Activated T-cell treated with anti-CD3 and anti-CD28 coated beads, Interleukin-2, amount 50 U/mL, for 1 hour (primary cell): ENCODE results near the gene CSNK1G3.

ENCODE experiments used
- DNase-seq: peaks from one replicate; pipeline ENCODE4 v3.0.0-alpha.2; 2020

The CSNK1G3 gene

DNA sequence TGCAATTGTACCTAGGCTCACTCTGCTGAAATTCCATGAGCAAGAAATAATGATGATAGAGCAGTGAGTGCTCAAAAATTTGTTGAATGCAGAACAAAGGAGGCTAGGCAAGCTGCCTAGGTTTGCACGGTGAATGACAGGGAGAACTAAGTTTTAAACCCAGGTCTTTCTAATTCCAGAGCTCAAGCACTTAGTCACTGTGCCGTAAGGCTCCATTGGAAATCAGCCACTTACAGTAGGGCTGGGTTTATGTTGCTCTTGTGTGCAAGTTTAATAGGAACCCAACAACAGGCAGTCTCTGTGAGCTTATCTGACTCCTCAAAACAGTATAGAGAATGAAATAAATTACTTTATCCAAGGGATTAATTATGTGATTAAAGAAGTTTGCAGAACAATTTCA lies 147.0 kb downstream of the CSNK1G3 start:
- no peak for DNase-seq

- DNase-seq = no peak
These were observed 147.5 kb downstream of the CSNK1G3 start for GRCh38 chr5:123659495-123659894.

DNA sequence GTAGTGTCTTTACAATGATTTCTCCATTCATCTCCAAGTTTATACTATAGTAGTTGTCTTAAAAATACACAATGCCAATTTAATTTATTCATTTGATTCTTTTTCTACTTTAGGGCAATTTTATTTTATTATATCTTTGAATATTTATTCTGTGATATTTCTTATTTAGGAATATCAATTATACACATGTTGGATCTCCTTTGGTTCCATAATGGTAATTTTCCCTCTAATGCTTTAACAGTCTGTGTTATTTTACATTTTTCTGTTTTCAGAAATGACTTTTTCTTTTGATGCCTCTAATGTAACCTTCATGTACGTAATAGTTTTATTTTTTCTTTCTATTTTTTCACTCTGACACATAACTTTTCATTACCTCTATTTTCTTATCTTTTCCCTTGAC lies 153.0 kb downstream of the CSNK1G3 start:
- no peak for DNase-seq

DNA sequence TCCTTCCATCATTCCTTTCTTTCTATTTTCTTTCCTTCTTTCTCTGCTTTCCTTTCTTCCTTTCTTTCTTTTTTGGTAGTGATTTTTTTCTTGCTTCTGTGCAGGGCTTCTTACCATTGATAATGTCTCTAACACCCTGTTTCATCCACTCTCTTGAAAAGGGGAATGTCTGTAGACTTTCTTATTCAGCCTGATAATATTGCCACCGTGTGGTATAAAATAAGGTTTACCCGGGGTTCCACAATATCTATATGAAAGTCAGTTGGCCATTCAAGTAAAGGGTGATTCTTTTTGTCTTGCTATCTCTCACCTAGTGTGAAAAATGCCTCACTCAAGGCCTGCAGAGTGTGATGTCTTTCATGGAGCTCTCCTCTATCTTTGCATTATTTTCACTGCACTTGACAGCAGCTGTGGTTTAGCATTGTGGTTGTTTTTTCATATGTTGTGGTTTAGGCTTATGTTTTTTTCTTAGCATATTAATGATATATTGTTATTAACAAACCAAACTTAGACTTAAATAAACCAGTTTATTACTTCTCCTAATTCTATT lies 153.9 kb downstream of the CSNK1G3 start:
- no peak for DNase-seq
